AML-193 (cell line): ENCODE data around the gene SLC39A10.
"Not testable (repeated sequence)": the region's sequence is repeated elsewhere in the genome, so short reads cannot be mapped to it uniquely, and the experiment has no call there.

Experiments used
- DNase-seq, 2 experiments: peaks; one replicate each; lab custom pipeline; 2025; lab: John Stamatoyannopoulos, UW

SLC39A10 gene

GRCh38 chr2:195646424-195646823, 10.6 kb upstream of the SLC39A10 start:
- no peak for DNase-seq

GRCh38 chr2:195647302-195647701, 9.7 kb upstream of the SLC39A10 start:
- DNase-seq = no peak

- DNase-seq = not testable (repeated sequence)
Observed at GRCh38 chr2:195648370-195648769, 8.7 kb upstream of the SLC39A10 start.

GRCh38 chr2:195648787-195649186, 8.2 kb upstream of the SLC39A10 start:
- peak in 1 of 2 experiments; percentile 25 for DNase-seq

- no peak for DNase-seq
Observed at GRCh38 chr2:195649629-195650190, 7.3 kb upstream of the SLC39A10 start.

- no peak for DNase-seq
Observed at GRCh38 chr2:195651046-195651445, 6.0 kb upstream of the SLC39A10 start.

GRCh38 chr2:195652911-195653310, 4.1 kb upstream of the SLC39A10 start:
- no peak for DNase-seq

GRCh38 chr2:195656161-195656858, 716 bp upstream of the SLC39A10 start:
- no peak for DNase-seq

- peak; percentile 34 to 36 for DNase-seq
Observed at GRCh38 chr2:195657634-195658540, 861 bp downstream of the SLC39A10 start.

GRCh38 chr2:195658541-195658890, 1.5 kb downstream of the SLC39A10 start:
- peak; percentile 19 to 39 for DNase-seq

GRCh38 chr2:195659114-195659513, 2.1 kb downstream of the SLC39A10 start:
- DNase-seq = peak; percentile 73 to 80

- peak; percentile 72 to 84 for DNase-seq
Observed at GRCh38 chr2:195659982-195660890, 3.2 kb downstream of the SLC39A10 start.

- DNase-seq = no peak
Observed at GRCh38 chr2:195662138-195662537, 5.1 kb downstream of the SLC39A10 start.

GRCh38 chr2:195663007-195663406, 6.0 kb downstream of the SLC39A10 start:
- DNase-seq = no peak

- peak; percentile 7 to 25 for DNase-seq
Observed at GRCh38 chr2:195664528-195664927, 7.5 kb downstream of the SLC39A10 start.

GRCh38 chr2:195665153-195665552, 8.1 kb downstream of the SLC39A10 start:
- not testable (repeated sequence) for DNase-seq

- no peak for DNase-seq
Observed at GRCh38 chr2:195666113-195666712, 9.2 kb downstream of the SLC39A10 start.

- no peak for DNase-seq
Observed at GRCh38 chr2:195667974-195668373, 10.9 kb downstream of the SLC39A10 start.

GRCh38 chr2:195670191-195670590, 13.2 kb downstream of the SLC39A10 start:
- DNase-seq = no peak

GRCh38 chr2:195671563-195671962, 14.5 kb downstream of the SLC39A10 start:
- DNase-seq = no peak

- no peak for DNase-seq
Observed at GRCh38 chr2:195672674-195673073, 15.6 kb downstream of the SLC39A10 start.
